ENCODE results near the gene ZSCAN1.
A peak's percentile ranks its signal among the peaks of the same experiment; 100 is the strongest.

The ZSCAN1 gene

DNA sequence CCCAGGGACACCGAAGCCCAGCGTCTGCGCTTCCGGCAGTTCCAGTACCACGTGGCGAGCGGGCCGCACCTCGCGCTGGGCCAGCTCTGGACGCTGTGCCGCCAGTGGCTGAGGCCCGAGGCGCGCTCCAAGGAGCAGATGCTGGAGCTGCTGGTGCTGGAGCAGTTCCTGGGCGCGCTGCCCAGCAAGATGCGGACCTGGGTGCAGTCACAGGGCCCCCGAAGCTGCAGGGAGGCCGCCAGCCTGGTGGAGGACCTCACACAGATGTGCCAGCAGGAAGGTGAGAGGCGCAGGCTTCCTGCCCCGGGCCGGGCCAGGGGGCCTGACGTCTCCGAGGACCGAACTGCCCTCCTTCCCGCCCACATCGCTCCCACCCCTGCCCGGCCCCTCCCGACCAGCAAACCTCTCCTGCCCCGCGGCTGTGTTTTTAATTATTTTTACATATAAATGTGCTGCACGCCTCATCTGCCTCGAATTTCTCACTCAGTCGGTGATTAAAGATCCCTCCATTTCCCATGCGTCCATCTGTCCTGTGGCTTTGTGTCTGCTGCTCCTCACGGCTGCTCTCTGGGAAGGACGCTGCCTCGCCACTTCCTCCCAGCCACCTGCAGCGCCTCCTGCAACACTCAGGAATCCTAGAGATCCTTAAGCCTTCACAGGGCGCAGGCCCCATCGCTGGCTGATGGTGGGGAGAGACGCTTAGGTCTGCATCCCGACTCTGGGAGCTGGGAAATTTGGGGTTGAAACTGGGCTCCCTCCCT is 4.3 kb downstream of the ZSCAN1 start:
- Histone ChIP-seq H3K4me2 (ENCODE audit: low read length) (no peak overlapping the region), H3K4me1 (no peaks in the 10 kb centered on the region), H2AFZ (peak overlapping the region; percentile 45), H3K27me3 (ENCODE audit: control insufficient read depth, insufficient read depth, low read length) (no peaks in the 10 kb centered on the region), H3K9ac (no peak overlapping the region), H3K4me3 (ENCODE audit: low read depth, low read length) (no peak overlapping the region), H3K9me3 (ENCODE audit: control insufficient read depth, low read length) (no peaks in the 10 kb centered on the region), H3K36me3 (ENCODE audit: control insufficient read depth, insufficient read depth, low read length) (no peaks in the 10 kb centered on the region), H3K79me2 (no peaks in the 10 kb centered on the region), H3K27ac (no peak overlapping the region)
- TF ChIP-seq, protein P1, sequence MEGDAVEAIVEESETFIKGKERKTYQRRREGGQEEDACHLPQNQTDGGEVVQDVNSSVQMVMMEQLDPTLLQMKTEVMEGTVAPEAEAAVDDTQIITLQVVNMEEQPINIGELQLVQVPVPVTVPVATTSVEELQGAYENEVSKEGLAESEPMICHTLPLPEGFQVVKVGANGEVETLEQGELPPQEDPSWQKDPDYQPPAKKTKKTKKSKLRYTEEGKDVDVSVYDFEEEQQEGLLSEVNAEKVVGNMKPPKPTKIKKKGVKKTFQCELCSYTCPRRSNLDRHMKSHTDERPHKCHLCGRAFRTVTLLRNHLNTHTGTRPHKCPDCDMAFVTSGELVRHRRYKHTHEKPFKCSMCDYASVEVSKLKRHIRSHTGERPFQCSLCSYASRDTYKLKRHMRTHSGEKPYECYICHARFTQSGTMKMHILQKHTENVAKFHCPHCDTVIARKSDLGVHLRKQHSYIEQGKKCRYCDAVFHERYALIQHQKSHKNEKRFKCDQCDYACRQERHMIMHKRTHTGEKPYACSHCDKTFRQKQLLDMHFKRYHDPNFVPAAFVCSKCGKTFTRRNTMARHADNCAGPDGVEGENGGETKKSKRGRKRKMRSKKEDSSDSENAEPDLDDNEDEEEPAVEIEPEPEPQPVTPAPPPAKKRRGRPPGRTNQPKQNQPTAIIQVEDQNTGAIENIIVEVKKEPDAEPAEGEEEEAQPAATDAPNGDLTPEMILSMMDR (IDR thresholded peaks at IDR 0.05): no peak

DNA sequence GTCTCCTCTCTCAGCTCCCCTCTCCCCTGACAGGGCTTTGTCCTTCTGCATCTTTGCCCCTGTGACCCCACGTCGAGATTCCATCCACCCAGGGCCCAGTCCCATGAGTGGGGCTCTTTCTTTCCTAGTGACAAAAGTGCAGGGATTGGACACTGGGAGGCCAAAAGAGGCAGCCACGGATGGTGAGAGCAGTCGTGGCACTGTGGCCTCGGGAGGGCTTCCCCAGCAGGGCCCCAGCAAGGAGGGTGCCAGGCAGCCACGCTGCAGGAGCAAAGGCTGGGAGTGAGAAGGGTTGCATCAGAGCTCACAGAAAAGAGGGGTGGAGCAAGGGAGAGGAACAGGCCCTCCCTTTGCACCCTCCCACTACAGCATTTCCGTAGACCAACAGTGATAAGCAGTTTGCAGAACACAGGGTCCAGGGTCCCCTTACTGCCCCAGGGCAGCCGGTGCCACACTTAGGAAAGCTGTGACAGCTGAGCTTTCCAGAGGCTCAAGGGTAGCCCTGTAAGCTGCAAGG is 4.9 kb downstream of the ZSCAN1 start:
- Histone ChIP-seq H3K4me1 (no peaks in the 10 kb centered on the region), H3K27me3 (ENCODE audit: control insufficient read depth, insufficient read depth, low read length) (no peaks in the 10 kb centered on the region), H3K9ac (no peak overlapping the region), H2AFZ (no peak overlapping the region), H3K79me2 (no peaks in the 10 kb centered on the region), H3K36me3 (ENCODE audit: control insufficient read depth, insufficient read depth, low read length) (no peaks in the 10 kb centered on the region), H3K9me3 (ENCODE audit: control insufficient read depth, low read length) (no peaks in the 10 kb centered on the region), H3K27ac (no peak overlapping the region), H3K4me2 (ENCODE audit: low read length) (no peak overlapping the region), H3K4me3 (ENCODE audit: low read depth, low read length) (no peak overlapping the region)
- TF ChIP-seq, protein P1 (IDR thresholded peaks at IDR 0.05): no peak

DNA sequence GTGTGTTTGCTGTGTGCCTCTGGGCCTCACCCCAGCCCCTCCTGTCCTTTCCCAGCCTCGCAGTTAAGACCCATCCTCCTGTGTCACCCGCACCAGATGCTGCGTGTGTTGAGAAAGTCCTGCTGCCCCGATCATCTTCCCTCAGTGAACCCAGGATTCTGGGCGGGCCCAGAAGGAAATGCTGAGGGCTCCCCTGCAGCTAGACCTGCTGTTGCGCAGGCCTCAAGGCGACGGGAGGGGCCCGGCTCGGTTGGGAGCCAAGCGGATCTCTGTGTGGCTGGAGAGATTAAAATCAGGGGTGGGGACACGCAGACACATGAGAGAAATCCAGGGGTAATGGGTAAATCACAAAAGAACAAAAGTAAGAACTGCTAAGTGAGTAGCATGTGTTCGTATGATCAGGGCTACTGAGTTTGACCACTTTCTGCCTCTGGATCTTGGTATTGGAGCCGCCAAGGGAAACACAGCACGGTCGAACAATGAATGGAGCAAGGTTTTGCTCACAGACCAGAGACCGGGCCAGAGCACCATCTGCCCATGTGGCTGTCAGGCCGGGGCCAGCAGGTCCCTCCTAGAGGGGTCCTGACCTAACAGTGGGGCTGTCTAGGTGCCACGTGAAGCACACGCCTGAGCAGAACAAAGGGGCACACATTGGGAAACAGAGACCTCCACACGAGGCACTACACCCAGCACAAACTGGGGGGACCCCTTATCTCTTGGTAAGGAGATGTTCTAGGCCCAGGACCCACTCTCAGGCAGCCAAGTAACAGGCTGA is 7.1 kb downstream of the ZSCAN1 start:
- Histone ChIP-seq H3K9me3 (ENCODE audit: control insufficient read depth, low read length) (no peaks in the 10 kb centered on the region), H3K4me2 (ENCODE audit: low read length) (no peak overlapping the region), H3K4me3 (ENCODE audit: low read depth, low read length) (no peak overlapping the region), H3K27ac (no peak overlapping the region), H3K36me3 (ENCODE audit: control insufficient read depth, insufficient read depth, low read length) (no peaks in the 10 kb centered on the region), H3K27me3 (ENCODE audit: control insufficient read depth, insufficient read depth, low read length) (no peaks in the 10 kb centered on the region), H3K4me1 (no peaks in the 10 kb centered on the region), H3K9ac (no peak overlapping the region), H2AFZ (peak overlapping the region; percentile 66), H3K79me2 (no peaks in the 10 kb centered on the region)
- TF ChIP-seq, protein P1 (IDR thresholded peaks at IDR 0.05): no peak

DNA sequence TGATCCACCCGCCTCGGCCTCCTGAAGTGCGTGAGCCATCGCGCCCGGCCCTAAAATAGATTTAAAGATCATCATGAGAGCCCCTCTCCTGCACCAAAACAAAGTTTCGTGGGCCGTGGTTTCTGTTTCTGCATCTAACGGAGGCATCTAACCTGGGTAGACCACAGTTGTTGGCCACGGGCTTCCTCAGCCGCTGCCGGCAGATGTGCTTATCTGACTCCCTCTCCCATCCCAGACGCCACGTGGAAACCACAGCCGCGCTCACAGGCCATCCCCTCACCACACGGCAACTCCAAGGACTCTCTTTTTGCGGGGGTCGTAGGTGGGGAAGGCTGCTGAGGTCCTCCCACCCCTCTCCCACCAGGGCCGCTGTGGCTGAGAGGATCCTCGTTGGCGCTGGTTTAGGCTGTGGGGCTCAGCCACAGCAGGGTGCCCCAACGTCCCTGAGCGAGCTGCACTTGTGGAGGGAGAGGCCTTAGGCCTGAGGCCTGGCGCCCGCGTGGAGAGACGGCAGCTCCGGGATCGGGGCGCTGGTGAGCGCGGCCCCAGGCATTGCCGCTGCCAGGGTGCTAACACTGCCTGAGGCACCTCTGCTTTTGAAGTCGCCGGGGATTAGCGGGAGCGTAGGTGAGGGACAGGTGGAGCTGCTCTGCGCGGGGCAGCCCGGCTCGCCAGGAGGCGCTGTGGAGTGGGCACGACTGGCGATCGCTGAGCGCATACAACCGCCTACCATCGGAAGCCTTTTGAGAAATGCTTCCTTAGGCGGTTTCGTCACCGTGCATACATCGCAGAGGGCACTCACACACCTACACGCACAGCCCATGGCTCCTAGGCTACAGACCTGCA is 8.9 kb downstream of the ZSCAN1 start:
- no peak overlapping the region for H3K4me3 ChIP-seq (ENCODE audit: low read depth, low read length)
- no peak overlapping the region for H3K27ac ChIP-seq
- H3K27me3 ChIP-seq (ENCODE audit: control insufficient read depth, insufficient read depth, low read length): no peaks in the 10 kb centered on the region
- no peaks in the 10 kb centered on the region for H3K4me1 ChIP-seq
- no peak overlapping the region for H3K9ac ChIP-seq
- TF ChIP-seq, protein P1 (IDR thresholded peaks at IDR 0.05): no peak
- H3K79me2 ChIP-seq: no peaks in the 10 kb centered on the region
- no peaks in the 10 kb centered on the region for H3K9me3 ChIP-seq (ENCODE audit: control insufficient read depth, low read length)
- no peaks in the 10 kb centered on the region for H3K36me3 ChIP-seq (ENCODE audit: control insufficient read depth, insufficient read depth, low read length)
- no peak overlapping the region for H2AFZ ChIP-seq
- H3K4me2 ChIP-seq (ENCODE audit: low read length): no peak overlapping the region
